GM10248 (cell line): ENCODE results near the gene EML2.

ENCODE experiments used
- CTCF ChIA-PET: fragments of 300-600 bp; sonication (Branson Sonifier 250); formaldehyde crosslinking; extraction: SDS; loops from one replicate; lab custom pipeline; 2021; ENCODE audit warnings: antibody characterized with exemption; lab: Yijun Ruan, JAX
- POLR2A ChIA-PET: fragments of 350-650 bp; sonication (Branson Sonifier 250); formaldehyde crosslinking; extraction: SDS; loops from one replicate; lab custom pipeline; 2020; ENCODE audit warnings: antibody characterized with exemption; lab: Yijun Ruan, JAX
- DNase-seq: peaks from one replicate; pipeline ENCODE4 v3.0.0; 2012; ENCODE audit errors: extremely low spot score
- TF ChIP-seq, protein P1 (sequence below): IDR thresholded peaks from 2 replicates; pipeline ENCODE4 v1.5.1; 2012; ENCODE audit warnings: mild to moderate bottlenecking, low read depth; ENCODE audit errors: extremely low read depth, missing control alignments, control extremely low read depth

EML2 gene

DNA sequence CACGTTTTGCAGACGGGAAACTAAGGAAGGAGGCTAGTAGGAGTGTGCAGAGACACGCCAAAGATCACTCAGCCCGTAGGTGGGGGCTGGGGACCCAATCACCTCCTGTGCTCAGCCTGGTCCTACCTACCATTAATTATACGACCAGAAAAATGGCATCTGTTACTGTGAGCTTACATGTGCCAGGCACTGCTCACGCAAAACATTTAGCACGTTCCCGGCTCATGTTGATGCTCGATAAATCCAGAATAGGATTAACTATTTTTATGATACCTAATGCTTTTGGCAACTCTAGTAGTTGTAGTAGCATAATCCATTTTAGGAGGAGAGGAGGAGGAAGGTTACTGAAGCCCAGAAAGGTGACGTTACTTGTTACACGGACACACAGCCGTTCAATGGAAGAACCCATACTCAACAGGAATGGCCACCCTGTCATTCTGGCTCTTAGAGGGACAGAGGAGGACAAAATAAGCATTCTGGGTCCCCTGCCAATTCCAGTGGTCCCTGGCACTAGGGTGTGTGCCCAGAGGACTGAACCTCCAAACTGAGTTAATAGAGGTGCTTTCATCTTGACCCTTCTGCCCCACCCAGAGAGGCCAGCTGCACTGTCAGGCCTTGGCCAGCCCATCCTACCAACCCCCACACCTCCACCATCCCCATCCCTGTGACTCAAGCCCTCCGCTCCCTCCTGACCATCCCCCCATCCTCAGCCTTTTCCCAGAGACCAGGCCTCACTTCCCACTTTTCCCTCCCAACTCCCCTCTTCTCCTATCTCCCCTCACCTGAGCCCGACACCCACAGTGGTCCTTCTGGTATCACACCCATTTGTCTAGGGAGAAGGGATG, 5.0 kb upstream of the EML2 start:
- POLR2A ChIA-PET: interaction anchor here (0.6 kb wide), 1 partner anchor 197 kb away, joined by 8 read pairs; no protein-coding TSS in a partner anchor

GRCh38 chr19:45643024-45643926, 4.1 kb upstream of the EML2 start:
- CTCF ChIA-PET: interaction anchor here (0.8 to 6.6 kb wide), 40 partner anchors 8 to 230 kb away, joined by 3 to 60 read pairs (median 6); partner anchors contain the start of genes GIPR, QPCTL and SNRPD2
- POLR2A ChIA-PET: interaction anchor here (0.6 to 1.5 kb wide), 2 partner anchors 27 to 196 kb away, joined by 3 to 8 read pairs; no protein-coding TSS in a partner anchor
- peak; percentile 85 for DNase-seq
- TF ChIP-seq, protein P1, sequence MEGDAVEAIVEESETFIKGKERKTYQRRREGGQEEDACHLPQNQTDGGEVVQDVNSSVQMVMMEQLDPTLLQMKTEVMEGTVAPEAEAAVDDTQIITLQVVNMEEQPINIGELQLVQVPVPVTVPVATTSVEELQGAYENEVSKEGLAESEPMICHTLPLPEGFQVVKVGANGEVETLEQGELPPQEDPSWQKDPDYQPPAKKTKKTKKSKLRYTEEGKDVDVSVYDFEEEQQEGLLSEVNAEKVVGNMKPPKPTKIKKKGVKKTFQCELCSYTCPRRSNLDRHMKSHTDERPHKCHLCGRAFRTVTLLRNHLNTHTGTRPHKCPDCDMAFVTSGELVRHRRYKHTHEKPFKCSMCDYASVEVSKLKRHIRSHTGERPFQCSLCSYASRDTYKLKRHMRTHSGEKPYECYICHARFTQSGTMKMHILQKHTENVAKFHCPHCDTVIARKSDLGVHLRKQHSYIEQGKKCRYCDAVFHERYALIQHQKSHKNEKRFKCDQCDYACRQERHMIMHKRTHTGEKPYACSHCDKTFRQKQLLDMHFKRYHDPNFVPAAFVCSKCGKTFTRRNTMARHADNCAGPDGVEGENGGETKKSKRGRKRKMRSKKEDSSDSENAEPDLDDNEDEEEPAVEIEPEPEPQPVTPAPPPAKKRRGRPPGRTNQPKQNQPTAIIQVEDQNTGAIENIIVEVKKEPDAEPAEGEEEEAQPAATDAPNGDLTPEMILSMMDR: peak; percentile 99

More for the DNA sequence above, 5.0 kb upstream of the EML2 start:
- CTCF ChIA-PET: interaction anchor here (0.9 to 6.6 kb wide), 22 partner anchors 10 to 230 kb away, joined by 3 to 60 read pairs (median 10); partner anchors contain the start of genes GIPR, QPCTL and SNRPD2
- TF ChIP-seq, protein P1: no peak
- DNase-seq: no peak

- POLR2A ChIA-PET: interaction anchor here (0.5 to 2.0 kb wide), 11 partner anchors 9 to 173 kb away, joined by 3 to 8 read pairs (median 4); partner anchors contain the start of gene FOSB
- CTCF ChIA-PET: interaction anchor here (0.7 to 6.6 kb wide), 47 partner anchors 9 to 213 kb away, joined by 3 to 60 read pairs (median 7); partner anchors contain the start of genes GIPR, QPCTL and SNRPD2
- TF ChIP-seq, protein P1: peak; percentile 7
- DNase-seq: peak; percentile 91
These were observed 2.3 kb upstream of the EML2 start for GRCh38 chr19:45641274-45642105.

GRCh38 chr19:45640849-45641273, 1.7 kb upstream of the EML2 start:
- peak; percentile 38 for DNase-seq
- TF ChIP-seq, protein P1: no peak
- ChIA-PET POLR2A (interaction anchor here (0.5 to 2.0 kb wide), 6 partner anchors 10 to 172 kb away, joined by 3 to 8 read pairs (median 4); partner anchors contain the start of gene FOSB), CTCF (interaction anchor here (0.7 to 6.6 kb wide), 18 partner anchors 8 to 213 kb away, joined by 3 to 60 read pairs (median 16); partner anchors contain the start of genes GIPR, QPCTL and SNRPD2)

DNA sequence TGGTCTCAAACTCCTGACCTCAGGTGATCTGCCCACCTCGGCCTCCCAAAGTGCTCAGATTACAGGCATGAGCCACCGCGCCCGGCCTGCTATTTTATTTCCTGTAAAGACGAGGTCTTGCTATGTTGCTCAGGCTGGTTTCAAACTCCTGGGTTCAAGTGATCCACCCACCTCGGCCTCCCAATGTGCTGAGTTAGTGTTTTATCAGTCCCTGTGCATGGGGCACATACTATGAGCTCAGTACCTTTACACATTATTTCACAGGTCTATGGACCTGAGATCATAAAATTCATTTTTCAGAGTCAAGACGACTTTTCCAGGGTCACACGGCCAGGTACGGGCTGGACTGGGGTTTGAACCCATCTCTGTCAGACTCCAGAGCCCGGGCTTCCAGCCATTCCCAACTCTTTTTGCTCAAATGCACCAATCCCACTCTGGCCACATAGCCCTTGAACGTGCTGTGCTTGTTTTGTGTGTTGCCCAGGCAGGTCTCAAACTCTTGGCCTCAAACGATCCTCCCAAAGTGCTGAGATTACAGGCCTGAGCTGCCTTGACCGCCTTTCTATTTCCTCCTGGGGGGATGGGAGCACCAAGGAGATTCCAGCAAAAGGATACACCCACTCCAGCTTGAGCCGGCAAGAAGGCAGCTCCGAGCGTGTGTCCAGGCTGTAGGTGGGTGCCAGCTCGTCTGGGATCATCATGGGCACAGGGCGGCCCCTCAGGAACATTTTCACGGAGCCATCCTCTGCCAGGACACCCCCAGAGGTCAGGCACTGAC, 1.1 kb downstream of the EML2 start:
- CTCF ChIA-PET: interaction anchor here (0.9 to 6.6 kb wide), 8 partner anchors 9 to 199 kb away, joined by 3 to 57 read pairs (median 6); no protein-coding TSS in a partner anchor
- DNase-seq: no peak
- POLR2A ChIA-PET: interaction anchor here (0.6 kb wide), 1 partner anchor 50 kb away, joined by 3 read pairs; no protein-coding TSS in a partner anchor
- TF ChIP-seq, protein P1: no peak
